Measurements from ENCODE around the gene MAGEC2.

MAGEC2 gene, protein sequence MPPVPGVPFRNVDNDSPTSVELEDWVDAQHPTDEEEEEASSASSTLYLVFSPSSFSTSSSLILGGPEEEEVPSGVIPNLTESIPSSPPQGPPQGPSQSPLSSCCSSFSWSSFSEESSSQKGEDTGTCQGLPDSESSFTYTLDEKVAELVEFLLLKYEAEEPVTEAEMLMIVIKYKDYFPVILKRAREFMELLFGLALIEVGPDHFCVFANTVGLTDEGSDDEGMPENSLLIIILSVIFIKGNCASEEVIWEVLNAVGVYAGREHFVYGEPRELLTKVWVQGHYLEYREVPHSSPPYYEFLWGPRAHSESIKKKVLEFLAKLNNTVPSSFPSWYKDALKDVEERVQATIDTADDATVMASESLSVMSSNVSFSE
- 0 to 0.62 (median 0) reads per million in 18 experiments for total RNA-seq

DNA sequence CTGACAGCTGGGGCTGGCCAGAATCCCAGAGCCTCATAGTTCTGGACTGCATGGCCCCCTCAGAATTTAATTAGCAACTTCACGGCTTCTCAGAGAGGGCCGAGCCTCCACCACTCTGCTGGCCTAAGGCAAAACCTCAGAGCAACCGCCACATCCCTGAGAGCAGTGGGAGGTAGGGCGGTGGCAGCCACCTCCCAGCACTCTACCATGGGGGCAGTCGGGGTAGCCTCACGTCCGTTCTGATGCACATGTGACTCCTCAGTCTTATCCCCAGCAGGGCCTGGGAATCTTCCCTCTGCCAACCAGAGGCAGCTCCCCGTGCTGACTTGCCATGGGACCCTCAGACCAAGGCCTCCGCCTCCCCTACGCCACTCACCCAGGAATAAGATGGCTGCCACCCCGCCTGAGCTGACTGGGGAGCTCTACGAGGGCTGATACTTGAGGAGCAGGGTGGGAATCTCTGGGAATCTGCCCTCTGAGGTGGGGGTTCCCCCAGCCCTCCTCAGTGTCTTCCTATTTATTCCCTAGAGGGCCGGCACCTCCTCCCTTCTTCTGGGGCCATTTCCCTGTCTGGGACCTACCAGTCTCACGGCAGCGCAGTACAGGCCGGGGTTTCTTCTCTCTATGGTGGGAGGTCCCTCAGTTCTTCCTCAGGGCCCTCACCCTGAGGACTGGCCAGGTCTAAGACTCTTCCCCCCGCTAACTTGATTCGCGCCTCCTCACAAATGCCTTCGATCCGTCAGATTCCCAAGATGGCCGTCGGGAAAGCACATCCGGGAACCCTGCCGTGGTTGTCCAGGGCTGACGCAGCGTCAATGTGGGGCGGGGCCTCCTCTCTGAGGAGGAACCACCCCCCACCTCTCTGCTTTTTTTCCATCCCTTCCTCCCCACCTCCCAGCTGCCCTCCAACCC lies at the start of gene MAGEC2:
MAGEC2 (minus strand) TSS at position 769 of the 912 bp plus-strand sequence. CDS start 1,303 bp downstream, outside the sequence.
- DNase-seq: no peak

DNA sequence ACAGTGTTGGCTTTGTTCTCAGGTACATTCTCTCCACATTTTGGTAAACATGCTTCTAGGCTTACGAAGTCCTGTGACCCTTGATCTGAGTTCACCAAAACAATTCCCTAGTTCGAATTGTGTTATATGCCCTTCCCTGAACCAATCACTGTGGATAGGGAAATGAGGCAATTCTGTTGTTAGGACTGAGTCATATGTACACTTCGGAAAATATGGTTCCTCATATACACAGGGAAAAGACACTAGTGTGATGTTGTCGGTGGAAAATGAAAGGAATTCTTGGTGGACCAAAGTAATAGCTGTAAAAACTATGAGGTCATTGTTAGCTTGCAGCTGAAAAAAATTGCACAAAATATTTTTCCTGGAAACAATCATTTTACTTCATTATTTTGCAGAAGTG lies 46.6 kb upstream of the MAGEC2 start:
- no peak for DNase-seq

DNA sequence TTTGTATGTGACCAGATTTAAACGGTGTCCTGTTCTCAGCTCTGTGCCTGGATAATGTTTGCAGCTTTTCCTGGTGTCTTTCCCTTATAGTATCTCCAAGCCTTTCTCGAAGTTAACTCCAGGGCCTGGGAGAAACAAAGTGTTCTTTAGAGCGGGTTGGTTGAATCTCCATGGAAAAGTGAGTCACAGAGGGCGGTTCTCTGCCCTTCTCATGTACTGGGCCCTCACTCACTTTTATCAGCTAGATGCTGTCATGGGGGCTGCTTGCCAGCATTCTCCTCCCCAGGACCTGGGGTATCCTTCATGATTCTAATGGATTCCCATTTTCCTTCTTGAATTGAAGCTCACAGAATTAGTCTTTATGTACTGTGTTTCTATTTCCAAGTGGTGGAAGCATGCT lies 46.1 kb upstream of the MAGEC2 start:
- DNase-seq: no peak

DNA sequence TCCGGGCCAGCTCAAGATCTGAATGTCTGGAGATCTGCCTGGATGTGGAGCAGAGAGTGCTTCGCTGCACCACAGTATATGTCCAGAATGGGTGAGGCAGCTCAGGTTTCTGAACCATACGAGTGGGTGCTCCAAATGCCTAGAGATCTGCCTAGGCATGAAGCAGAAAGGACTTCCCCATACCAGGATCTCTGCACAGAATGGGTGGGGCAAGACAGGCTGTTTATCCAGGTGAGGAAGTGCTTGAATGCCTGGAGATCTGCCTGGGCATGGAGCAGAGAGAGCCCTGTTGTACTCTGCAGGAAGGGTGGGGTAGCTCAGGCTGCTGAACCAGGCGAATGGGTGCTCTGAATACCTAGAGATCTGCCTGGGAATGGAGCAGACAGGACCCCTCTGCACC lies 45.4 kb upstream of the MAGEC2 start:
- DNase-seq: no peak

DNA sequence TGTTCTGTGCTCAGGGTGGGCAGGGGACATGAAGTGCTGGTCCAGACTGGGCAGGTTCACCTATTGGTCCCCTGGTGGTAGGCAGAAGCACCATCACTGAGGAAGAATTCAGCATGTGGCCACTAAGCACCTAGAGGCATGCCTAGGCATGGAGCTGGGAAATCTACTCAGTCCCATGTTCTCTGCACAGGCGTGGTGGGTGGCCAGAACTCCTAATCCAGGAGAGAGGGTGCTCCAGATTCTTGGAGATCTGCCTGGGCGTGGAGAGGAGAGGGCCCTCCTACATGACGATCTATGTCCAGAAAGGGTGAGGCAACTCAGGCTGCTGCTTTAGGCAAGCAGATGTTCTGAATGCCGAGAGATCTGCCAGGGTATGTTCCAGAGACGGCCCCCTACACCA lies 44.6 kb upstream of the MAGEC2 start:
- no peak for DNase-seq

DNA sequence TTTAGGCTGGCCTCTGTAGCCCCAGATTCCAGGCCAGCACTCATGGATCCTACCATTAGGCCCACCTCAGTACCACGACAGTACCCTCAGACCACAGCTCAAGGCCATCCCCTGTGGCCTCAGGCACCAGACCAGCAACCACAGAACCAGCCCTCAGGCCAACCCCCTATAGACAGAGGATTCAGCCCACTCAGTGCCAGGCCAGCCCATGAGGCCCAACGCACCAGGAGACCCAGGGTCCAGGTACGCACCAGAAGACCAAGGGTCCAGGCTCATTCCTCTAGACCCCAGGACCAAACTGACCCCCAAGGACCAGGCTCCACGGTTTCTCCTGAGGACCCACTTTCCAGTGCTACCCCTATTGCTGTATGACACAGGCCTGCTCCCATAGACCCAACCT lies 39.5 kb upstream of the MAGEC2 start:
- DNase-seq: no peak

DNA sequence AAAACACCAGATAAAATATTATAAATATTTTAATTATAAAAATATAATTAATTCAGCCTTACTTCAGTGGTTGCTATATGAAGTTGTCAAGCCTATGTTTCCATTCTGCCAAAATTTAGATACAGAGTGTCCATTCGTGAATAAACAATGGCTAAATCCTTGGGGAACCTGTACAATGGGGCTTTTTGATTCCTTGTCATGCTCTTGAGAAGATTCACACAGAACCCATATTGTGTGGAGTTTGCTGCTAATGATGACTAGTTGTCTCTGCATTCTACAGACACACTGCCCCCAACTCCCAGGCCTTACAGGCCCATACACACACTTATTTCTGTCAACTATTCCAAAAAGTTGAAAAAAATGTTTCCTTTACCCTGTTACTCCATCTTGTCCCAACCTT lies 33.4 kb upstream of the MAGEC2 start:
- no peak for DNase-seq

DNA sequence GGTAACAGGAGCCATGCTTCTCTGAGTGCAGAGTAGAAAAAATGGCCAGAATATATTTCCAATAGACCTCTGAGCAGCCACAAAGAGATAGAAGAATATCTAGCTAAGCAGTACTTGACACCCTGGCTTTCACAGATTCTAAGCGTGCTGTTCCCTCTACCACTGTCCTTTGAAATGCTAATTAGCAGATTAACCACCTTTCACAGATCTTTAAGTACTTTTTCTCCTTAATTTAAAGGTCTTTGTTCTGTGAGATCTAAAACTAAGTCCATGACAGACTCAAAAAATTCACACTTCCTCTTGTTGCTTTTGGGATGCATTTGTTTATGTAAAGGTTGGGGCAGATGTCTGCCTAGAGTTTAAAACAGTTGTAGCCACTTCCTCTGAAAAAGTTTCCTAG lies 28.3 kb upstream of the MAGEC2 start:
- no peak for DNase-seq

DNA sequence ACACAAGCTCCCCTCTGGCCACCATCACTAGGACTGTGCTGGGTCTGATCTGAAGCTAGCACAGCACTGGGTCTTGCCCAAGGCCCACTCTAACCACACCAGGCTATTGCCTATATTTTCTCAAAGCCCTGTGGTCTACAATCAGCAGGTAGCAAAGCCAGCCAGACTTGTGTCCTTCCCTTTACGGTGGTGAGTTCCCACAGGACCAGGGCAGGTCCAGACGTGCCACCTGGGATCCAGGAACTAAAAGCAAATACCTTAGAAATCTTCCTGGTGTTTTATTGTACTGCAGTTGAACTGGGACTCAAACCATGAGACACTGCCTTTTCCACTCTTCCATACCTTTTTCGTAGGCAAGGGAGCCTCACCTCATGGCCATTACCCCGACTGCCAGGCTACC lies 9.0 kb upstream of the MAGEC2 start:
- DNase-seq: no peak

DNA sequence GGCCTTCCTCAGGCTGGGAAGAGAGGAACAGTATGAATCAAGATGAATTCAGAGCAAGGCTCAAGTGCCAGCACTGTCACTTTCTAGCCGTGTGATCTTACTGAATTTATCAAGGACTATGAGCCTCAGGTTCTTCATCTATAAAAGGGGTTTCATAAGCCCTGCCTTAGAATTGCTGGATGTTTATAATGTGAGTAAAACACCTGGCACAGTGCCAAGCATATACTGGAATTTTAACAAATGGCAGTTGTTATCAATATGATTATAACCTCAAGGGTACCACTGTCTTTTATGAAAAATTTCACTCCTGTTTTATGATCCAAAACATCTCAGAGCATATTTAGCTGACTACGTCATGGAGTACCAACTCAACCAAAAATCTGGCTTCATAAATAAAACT lies 4.0 kb downstream of the MAGEC2 start:
- no peak for DNase-seq

DNA sequence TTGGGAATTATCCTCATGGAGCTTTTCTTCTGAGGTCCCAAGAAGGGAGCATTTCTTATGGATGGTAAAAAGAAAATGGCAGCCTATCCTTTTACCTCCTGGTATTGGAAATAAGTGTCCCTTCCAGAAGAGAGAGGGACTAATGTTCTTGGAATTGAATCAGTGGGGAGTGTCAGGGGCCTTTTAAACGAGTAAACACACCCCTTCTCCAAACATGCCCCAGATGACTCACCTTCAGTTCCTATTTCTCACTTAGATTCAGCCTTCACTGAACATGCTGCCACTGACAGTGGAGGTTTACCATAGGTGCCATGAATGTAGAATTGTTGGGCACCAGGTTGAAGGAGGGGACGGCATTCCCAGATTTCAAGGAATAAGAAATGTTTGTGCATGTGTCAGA lies 19.0 kb downstream of the MAGEC2 start:
- DNase-seq: no peak

DNA sequence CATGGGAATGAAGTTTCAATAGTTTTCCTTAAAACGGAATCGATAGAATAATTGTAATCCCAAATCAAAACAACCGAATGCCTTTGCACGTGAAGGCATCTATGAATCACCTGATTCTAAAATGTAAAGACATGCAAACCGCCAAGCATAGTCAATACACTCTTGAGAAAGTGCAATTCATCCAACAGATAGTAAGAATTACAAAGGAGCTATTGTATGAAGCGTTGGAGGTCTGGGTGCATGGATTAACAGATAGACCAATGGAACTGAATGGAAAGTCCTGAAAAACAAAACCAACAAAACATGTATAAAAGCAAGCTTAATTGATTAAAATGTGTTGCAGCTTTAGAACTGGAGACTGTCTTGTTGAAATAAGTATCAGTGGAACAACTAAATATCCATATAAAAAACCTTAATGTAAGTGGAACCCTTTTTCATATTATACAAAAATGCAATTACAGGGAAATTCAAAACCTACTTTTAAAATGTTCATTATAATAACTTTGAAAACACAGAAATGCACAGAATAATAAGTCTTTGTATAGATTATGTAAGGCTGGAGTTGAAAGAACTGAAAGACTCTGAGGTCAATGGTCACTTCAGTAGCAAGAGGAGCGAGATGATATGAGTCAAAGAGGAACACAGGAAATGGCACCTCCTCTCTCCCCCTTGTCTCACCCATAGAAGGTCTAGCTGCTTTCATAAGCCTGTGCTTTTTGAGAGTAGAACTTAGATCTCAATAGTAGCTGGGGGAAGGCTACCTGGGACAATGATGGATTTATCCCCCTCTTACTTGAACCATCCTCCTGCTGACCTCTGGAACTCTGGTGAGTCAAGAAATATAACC lies 20.1 kb downstream of the MAGEC2 start:
- DNase-seq: no peak

DNA sequence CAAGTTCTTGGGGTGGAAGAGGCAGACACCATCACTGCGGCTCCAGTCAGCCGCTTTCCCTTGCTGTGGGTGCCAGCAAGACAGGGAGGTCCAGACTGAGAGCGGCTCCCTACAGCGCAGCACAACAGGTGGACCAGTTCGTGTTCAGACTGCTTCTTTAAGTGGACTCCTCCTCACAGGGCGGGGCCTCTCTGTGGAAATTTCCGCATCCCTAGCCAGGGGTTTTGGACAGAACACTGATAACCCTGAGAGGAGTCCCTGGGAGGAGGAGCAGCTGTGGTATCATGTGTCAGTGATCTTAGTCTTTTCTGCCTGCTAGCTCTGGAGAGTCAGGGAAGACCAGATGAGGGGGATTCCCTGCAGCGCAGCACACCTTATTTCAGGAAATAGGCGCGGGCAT lies 48.5 kb downstream of the MAGEC2 start:
- no peak for DNase-seq
